KOPT-K1 (cell line): ENCODE results near the gene STK40.

Source experiments
- H3K27ac ChIP-seq: fragments of 200-600 bp; sonication (generic); 2 replicates; pipeline ENCODE4 v1.5.1; 2016; ENCODE audit warnings: antibody characterized with exemption, mild to moderate bottlenecking, low read depth, low read length; ENCODE audit not compliant: poor library complexity, severe bottlenecking
- H3K36me3 ChIP-seq: fragments of 200-600 bp; sonication (generic); 2 replicates; pipeline ENCODE4 v1.5.1; 2017; ENCODE audit warnings: antibody characterized with exemption, mild to moderate bottlenecking, low read length, moderate library complexity; ENCODE audit not compliant: insufficient read depth
- H3K9me3 ChIP-seq: fragments of 200-600 bp; sonication (generic); 2 replicates; pipeline ENCODE4 v1.5.1; 2017; ENCODE audit warnings: antibody characterized with exemption, low read length, mild to moderate bottlenecking; ENCODE audit not compliant: insufficient read depth, poor library complexity, severe bottlenecking

Gene STK40

GRCh38 chr1:36406440-36406839 lies 20.7 kb upstream of the STK40 start:
- H3K27ac ChIP-seq, result no peak overlapping the region
- peaks cover 2% of the 10 kb centered on the region for H3K9me3 ChIP-seq
- H3K36me3 ChIP-seq, result no peaks in the 10 kb centered on the region

DNA sequence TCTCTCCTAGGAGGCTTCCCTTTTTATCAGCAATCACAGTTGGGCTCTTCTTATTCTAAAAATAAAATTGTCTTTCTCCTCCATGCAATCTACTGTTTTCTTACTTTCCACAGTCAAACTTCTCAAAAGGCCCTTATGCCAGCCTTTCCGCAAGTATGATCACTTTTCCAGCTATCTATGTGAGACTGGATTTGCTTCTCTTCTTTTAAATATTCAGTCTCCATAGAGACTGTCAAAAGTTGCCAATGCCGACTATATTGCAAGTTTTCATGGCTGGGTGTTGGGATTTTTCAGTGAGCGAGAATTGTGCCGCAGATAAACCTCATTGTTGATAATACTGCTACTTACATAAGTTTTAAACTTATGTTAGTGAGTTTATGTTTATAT lies 16.8 kb upstream of the STK40 start:
- Histone ChIP-seq H3K27ac (no peak overlapping the region), H3K9me3 (no peaks in the 10 kb centered on the region), H3K36me3 (no peaks in the 10 kb centered on the region)

- no peaks in the 10 kb centered on the region for H3K9me3 ChIP-seq
- no peaks in the 10 kb centered on the region for H3K36me3 ChIP-seq
- no peak overlapping the region for H3K27ac ChIP-seq
Measured at GRCh38 chr1:36401602-36402503, 16.1 kb upstream of the STK40 start.

DNA sequence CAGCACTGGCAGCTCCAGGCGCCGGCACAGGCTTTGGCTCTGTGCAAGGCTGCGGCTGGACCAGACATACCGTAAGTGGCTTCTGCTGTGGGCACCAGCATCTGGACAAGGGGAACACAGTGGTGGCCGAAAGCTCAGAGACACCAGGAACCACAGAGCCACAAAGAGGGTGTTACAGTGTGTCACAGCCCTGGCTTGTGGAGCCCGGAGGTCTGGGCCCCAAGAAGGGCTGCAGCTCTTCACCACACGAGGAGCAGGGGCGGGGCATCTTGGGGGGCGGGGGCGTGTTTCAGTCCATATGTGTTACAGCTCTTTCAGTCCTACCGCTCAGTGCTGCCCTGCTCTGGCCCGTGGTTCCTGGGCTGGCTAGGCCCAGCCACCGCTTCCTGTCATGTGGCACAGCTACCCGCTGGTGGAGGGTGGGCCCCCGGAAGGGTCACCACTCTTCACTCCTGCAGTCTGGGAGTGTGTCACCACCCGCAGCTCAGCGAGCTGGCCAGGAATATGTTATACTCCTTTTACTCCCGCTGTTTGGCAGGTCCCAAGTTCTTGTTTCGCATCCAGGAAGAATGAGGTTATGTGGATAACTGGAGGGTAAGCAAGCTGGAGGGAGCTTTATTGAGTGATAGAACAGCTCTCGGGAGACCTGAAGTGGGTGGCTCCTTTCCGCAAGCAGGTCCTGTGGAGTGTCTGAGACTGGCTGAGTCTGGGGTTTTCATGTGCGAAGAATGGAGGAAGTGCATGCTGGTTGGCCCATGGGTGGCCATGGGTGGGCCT lies 15.3 kb upstream of the STK40 start:
- H3K9me3 ChIP-seq, result no peaks in the 10 kb centered on the region
- H3K36me3 ChIP-seq, result no peaks in the 10 kb centered on the region
- H3K27ac ChIP-seq, result no peak overlapping the region

DNA sequence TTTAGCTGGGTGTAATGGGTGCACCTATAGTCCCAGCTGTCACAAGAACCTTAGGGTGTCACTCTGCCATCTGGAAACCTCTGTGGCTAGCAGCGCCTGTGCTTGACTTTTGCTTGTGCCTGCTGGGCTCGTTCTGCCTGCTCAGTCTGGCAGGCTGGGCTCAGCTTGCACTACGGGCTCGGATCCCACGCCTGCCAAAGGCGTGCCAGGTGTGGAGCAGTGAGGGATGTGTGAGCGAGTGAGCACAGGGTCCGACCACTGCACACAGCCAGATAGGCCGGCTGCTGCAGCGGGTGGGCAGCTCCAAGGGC lies 14.7 kb upstream of the STK40 start:
- no peaks in the 10 kb centered on the region for H3K36me3 ChIP-seq
- H3K9me3 ChIP-seq, result no peaks in the 10 kb centered on the region
- no peak overlapping the region for H3K27ac ChIP-seq

- no peak overlapping the region for H3K27ac ChIP-seq
Measured at GRCh38 chr1:36398370-36398977, 12.8 kb upstream of the STK40 start.

GRCh38 chr1:36397378-36398230 lies 11.9 kb upstream of the STK40 start, which contains the start of gene LSM10:
TSS of gene LSM10 (minus strand) at chr1:36397908. CDS start at chr1:36394129, 3,779 bp downstream.
- Histone ChIP-seq H3K27ac (peak within 1 kb of the TSS; percentile 65), H3K9me3 (no peaks in the 10 kb centered on the region), H3K36me3 (peaks cover 17% of the 10 kb centered on the region)

More at GRCh38 chr1:36398370-36398977, 12.8 kb upstream of the STK40 start:
- H3K36me3 ChIP-seq, result peaks cover 9% of the 10 kb centered on the region
- H3K9me3 ChIP-seq, result no peaks in the 10 kb centered on the region

GRCh38 chr1:36397083-36397377 lies 11.3 kb upstream of the STK40 start:
- peaks cover 23% of the 10 kb centered on the region for H3K36me3 ChIP-seq
- H3K9me3 ChIP-seq, result no peaks in the 10 kb centered on the region

DNA sequence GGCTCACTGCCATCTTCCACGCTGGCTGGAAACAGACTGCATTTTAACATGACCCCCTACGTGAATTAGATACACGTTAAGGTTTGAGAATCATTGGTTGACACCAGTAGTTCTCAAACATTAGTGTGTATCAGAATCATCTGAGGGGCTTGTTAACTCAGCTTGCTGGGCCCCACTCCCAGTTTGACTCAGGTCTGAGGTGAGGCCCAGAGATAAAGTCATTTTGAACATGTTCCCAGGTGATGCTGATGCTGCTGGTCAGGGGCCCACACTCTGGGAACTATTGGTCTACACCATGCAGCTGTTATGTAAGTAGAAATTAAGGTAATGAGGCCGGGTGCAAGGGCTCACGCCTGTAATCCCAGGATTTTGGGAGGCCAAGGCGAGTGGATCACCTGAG lies 10.6 kb upstream of the STK40 start:
- H3K27ac ChIP-seq, result no peak overlapping the region
- H3K36me3 ChIP-seq, result peaks cover 28% of the 10 kb centered on the region
- no peaks in the 10 kb centered on the region for H3K9me3 ChIP-seq

More at GRCh38 chr1:36397083-36397377, 11.3 kb upstream of the STK40 start:
- H3K27ac ChIP-seq, result peak overlapping the region; percentile 65

- Histone ChIP-seq H3K9me3 (no peaks in the 10 kb centered on the region), H3K27ac (no peak overlapping the region)
Measured at GRCh38 chr1:36393686-36394085, 8.0 kb upstream of the STK40 start.

DNA sequence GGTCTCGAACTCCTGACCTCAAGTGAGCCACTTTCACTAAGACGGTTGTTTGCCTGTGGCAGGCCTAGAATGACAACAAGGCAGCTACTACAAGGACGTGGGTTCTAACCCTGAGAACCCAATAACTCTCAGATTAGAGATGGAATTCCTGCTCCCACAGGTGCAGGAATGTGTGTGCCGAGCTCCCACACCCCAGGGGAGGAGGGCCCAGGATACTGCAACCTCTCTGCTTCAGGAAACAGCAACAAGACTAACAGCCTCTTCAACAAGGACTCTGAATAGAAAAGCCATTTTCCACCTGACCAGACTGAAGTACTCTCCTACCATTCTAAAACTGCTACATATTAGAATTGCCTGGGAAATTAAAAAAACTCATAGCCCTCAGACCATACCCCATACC lies 7.1 kb upstream of the STK40 start:
- H3K27ac ChIP-seq, result no peak overlapping the region
- no peaks in the 10 kb centered on the region for H3K9me3 ChIP-seq
- peaks cover 37% of the 10 kb centered on the region for H3K36me3 ChIP-seq

More at GRCh38 chr1:36393686-36394085, 8.0 kb upstream of the STK40 start:
- peaks cover 37% of the 10 kb centered on the region for H3K36me3 ChIP-seq

GRCh38 chr1:36391271-36391670 lies 5.5 kb upstream of the STK40 start:
- Histone ChIP-seq H3K9me3 (no peaks in the 10 kb centered on the region), H3K36me3 (peaks cover 37% of the 10 kb centered on the region), H3K27ac (no peak overlapping the region)

- Histone ChIP-seq H3K27ac (no peak overlapping the region), H3K36me3 (peaks cover 37% of the 10 kb centered on the region), H3K9me3 (no peaks in the 10 kb centered on the region)
Measured at GRCh38 chr1:36390411-36390810, 4.7 kb upstream of the STK40 start.

DNA sequence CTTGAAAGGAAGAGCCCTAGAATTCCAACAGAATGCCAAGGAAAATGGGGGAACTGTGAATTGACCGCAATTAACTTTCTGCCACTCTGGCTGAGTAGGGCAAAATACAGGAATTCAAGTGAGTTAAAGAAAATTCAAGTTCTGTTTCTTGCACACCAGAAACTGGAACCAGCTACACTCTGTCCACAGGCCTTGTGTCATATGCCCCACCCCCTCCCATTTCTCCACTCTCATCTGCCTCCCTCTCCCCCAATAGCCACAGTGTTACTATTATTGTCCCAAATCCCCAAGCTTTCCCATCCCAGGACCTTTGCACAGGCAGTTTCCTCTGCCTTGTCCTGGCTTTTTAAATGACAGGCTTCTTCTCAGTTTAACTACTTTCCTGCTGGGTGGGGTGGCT lies 4.3 kb upstream of the STK40 start:
- Histone ChIP-seq H3K36me3 (peaks cover 37% of the 10 kb centered on the region), H3K27ac (no peak overlapping the region), H3K9me3 (no peaks in the 10 kb centered on the region)
